Activated CD4-positive, alpha-beta T cell treated with anti-CD3 and anti-CD28 coated beads for 1 hour (primary cell): ENCODE data around the gene DBT.
"Not testable (repeated sequence)": the region's sequence is repeated elsewhere in the genome, so short reads cannot be mapped to it uniquely, and the experiment has no call there.

Source experiments
- DNase-seq: peaks from one replicate; pipeline ENCODE4 v3.0.0-alpha.2; 2020

DBT gene

DNA sequence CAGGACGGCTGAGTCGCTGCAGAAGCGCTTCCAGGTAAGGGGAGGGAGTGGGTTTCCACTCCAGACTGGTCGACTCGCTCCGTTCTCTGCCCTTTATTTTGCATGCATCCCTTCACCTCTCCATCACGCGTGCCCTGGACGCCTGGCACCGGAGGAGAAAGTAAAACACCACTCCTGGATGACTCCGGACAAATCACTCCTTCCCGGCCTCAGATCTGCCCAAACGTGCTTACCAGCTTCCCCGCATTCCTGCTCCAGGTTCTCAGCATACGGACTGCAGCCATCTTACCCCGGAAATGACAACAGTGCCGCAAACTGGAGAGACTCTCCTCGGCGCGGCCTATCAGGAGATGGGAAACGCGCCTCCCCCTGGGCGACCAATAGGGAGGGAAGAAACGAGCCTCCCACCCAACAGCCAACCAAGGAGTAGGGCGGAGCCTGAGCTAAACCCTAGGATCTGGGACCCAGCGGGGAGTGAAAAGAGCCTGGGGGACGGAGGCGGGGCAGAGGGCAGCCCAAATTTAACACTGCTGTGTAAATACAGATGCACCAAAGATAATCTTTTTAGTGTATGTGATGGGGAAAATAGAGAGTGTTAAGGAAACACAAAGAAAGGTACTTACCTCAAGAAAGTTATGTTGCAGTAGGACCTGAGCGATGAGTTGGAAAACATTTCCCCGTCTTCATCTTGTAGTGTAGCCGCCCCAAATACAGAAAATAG is at the start of gene DBT:
Gene DBT (minus strand): TSS at position 298 of the 721 bp plus-strand sequence. CDS start 14 bp downstream, at position 284.
- peak; percentile 79 for DNase-seq

DNA sequence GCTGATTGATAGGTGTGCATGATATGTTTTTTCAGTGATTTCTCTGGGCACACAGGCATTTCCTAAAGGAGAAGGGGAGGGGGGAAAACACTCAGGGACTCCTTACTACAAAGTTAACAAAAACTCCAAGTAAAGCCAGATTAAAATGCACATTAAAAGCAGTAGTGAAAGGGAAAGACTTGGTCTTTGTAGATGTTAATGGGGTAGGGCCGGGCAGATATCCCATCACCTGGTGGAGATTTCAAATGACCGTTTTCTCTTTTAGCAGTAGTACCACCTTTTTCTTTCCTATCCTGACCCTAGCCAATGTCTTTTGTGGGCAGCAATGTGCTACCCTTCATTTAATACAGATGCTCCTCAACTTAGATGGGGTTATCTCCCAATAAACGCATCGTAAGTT is 48.9 kb upstream of the DBT start:
- no peak for DNase-seq

DNA sequence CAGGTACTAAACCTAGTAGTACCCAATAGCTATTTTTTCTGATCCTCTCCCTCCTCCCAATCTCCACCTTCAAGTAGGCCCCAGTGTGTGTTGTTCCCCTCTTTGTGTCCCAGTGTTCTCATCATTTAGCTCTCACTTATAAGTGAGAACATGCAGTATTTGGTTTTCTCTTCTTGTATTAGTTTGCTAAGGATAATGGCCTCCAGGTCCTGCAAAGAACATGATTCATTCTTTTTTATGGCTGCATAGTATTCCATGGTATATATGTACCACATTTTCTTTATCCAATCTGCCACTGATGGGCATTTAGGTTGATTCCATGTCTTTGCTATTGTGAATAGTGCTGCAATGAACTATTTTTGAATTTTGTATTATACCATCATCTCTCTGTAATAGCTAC is 47.4 kb upstream of the DBT start:
- not testable (repeated sequence) for DNase-seq

DNA sequence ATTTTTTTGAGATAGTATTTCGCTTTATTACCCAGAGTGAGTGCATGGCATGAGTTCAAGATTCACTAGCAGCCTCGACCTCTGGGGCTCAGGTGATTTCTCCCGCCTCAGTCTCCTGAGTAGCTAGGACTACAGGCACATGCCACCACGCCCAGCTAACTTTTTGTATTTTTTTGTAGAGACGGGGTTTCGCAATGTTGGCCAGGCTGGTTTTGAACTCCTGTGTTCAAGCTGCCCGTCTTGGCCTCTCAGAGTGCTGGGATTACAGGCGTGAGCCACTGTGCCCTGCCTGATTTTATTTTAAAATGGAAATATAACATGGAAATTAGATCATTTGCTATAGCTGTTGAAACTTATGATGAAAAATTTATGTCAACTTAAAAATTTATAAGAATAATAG is 46.5 kb upstream of the DBT start:
- no peak for DNase-seq

DNA sequence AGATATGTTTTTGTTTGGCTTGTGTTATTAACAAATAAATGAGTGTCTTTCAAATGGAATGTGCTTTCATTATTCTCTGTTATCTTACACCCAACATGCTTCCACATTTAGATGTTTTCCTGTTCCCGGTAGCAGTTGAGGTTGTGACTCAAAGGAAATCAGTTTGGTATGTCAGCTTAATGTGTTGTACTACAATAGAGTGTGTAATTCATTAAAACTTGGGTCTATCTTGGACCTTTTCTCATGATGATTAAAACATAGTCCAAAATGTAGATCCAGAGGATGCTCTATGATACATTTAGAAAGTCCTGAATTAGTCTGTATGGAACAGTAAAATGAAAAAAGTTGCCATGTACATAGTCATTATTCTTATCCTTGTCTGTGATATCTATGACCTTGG is 43.1 kb upstream of the DBT start:
- no peak for DNase-seq

DNA sequence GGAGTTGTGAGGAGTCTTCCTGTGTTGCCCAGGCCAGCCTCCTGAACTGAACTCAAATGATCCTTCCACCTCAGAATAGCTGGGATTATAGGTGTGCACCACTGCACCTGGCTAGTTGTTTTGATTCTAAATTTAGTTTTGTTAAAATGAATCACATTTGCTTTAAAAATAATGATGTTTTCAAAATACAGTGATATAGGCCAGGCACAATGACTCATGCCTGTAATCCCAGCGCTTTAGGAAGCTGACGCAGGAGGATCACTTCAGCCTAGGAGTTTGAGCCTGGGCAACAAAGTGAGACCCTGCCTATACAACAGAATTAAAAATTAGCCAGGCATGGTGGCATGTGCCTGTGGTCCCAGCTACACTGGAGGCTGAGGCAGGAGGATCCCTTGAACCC is 40.7 kb upstream of the DBT start:
- no peak for DNase-seq

DNA sequence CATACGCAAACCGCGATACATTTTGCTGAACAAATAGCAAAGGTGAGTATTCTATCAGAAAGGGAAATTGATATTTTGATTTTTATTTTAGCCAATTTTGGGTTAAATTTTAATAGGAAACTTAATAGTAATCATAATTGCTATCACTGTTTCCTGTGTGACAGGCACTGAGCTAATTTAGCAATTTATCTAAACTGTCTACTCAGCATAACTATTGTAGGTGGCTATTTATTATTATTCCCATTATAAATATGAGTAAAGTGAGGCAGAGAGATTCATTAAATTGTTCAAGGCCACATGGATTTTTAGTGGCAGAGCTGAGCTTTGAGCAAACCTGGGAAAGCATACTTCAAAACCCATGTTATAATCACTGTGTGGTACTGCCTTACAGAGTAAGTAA is 37.5 kb upstream of the DBT start:
- DNase-seq = no peak

GRCh38 chr1:100284591-100284990 is 35.0 kb upstream of the DBT start:
- no peak for DNase-seq

GRCh38 chr1:100279954-100280682 is 30.5 kb upstream of the DBT start:
- no peak for DNase-seq

DNA sequence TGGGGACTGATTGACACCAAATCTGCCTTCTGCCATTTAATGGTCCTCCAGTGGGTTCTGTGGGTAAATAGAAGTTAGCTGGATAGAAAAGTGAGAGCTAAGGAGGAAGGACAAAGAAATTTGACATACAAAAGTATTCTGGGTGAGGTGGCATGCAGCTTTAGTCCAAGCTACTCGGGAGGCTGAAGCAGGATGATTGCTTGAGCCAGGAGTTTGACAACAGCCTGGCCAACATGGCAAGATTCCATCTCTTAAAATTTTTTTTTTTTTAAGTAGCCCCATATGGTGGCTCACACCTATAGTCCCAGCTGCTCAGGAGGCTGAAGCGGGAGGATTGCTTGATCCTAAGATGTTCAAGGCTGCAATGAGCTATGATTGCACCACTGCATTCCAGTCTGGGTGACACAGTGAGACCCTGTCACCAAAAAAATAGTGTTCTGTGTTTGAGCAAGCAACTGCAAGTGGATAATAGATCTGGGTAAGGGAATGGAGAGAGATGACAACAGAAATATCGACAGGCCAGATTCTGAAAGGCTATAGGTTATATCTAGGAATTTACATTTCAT is 29.8 kb upstream of the DBT start:
- DNase-seq = no peak

GRCh38 chr1:100277866-100278265 is 28.2 kb upstream of the DBT start:
- DNase-seq = no peak

- no peak for DNase-seq
These were observed 18.6 kb upstream of the DBT start for GRCh38 chr1:100268202-100268601.

DNA sequence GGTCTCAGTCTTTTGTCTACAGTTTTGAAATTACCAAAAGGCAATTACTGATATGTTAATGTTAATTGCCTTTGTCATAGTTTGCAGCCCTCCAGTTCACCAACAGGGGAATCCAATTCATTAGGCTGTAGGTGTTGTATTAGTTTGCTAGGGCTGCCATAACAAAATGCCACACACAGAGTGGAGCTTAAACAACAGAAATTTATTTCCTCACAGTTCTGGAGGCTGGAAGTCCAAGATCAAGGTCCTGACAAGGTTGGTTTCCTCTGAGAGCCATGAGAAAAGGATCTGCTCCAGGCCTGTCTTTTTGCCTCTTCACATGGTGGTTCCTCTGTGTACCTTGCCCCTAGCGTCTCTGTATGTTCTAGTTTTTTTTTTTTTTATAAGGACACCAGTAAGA is 17.6 kb upstream of the DBT start:
- no peak for DNase-seq

- no peak for DNase-seq
These were observed 17.1 kb upstream of the DBT start for GRCh38 chr1:100266741-100267140.

DNA sequence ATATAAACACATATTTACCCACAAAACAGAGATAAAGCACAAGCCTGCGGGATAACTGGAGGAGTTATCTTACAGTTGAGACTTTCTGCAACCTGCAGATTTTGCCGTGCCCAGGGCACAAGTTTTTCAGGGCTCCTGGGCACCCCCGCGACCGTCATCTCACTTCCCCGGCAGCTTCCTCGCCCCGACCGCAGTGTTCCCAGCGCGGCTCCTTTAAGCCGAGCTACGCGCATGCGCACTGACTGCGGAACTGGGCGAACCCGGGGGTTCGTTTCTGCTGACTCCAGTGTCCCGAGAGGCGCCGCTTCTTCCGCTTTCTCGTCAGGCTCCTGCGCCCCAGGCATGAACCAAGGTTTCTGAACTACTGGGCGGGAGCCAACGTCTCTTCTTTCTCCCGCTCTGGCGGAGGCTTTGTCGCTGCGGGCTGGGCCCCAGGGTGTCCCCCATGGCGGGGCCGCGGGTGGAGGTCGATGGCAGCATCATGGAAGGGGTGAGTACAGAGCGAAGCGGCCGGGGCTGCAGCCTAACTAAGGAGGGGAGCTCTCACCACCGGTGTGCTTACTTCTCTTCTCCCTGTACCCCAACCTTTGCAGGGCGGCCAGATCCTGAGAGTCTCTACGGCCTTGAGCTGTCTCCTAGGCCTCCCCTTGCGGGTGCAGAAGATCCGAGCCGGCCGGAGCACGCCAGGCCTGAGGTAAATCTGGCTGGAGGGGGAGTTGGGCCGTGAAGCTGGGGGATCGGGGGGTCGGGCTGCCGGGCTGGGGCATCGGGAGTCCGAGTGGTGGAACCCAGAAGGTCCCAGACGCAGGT is 16.5 kb upstream of the DBT start, which contains the start of gene RTCA:
Gene RTCA (plus strand): TSS at position 286 of the 810 bp plus-strand sequence. CDS start 160 bp downstream, at position 446.
- DNase-seq = peak; percentile 91

GRCh38 chr1:100265562-100265930 is 15.9 kb upstream of the DBT start:
- no peak for DNase-seq

GRCh38 chr1:100264081-100264480 is 14.4 kb upstream of the DBT start:
- DNase-seq = not testable (repeated sequence)

DNA sequence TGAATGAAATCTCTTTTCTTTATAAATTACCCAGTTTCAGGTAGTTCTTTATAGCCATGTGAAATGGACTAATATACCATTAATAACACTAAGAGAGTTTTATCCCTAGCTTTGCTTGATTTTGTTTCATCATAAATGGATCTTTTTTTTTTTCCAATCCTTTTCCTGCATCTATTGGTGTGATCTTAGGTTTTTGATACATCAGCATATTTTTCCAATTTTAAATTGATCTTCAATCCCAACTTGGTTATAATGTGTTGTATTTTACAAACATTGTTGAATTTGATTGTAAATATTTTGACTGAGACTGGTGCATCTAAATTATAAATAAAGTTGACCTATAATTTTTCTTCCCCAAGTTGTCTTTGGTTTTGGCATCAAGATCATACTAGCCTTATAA is 12.1 kb upstream of the DBT start:
- no peak for DNase-seq

- DNase-seq = not testable (repeated sequence)
These were observed 8.8 kb upstream of the DBT start for GRCh38 chr1:100258427-100258826.

DNA sequence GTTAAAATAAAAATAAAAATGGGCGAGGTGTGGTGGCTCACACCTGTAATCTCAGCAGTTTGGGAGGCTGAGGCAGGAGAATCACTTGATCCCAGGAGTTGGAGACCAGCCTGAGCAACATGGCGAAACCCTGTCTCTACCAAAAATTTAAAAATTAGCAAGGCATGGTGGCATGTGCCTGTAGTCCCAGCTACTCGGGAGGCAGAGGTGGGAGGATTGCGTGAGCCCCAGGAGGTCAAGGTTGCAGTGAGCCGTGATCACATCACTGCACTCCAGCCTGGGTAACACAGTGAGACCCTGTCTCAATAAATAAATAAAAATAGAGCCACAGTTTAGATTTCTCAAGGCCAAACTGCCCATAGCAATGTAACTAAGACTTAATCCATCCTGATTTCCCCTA is 6.6 kb upstream of the DBT start:
- not testable (repeated sequence) for DNase-seq

GRCh38 chr1:100253552-100253951 is 3.9 kb upstream of the DBT start:
- DNase-seq = no peak

DNA sequence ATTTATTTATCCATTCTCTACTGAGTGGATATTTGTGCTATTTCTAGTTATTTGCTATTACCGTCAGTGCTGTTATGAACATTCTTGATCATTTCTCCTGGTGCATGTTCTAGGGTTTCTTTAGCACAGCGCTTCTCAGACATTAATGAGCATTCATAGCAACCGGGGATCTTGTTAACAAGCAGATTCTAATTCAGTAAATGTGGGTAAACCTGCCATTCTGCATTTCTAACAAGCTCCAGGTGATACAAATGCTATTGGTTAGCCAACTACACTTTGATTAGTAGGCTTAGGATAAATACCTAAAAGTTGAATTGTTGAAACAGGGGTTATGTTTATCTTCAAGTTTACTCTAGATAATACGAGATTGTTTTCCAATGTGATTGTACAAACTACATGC is 3.3 kb upstream of the DBT start:
- DNase-seq = no peak

GRCh38 chr1:100250807-100251206 is 1.2 kb upstream of the DBT start:
- DNase-seq = no peak
